ENCODE measurements around the gene SON. TPM values are rescaled to one million over a fixed set of nuclear protein-coding genes. Genes with fewer than 3 reads are reported as not detected.
A peak's percentile ranks its signal among the peaks of the same experiment; 100 is the strongest.

The SON gene
- total and polyA plus RNA-seq, 2 of the 13 experiments (the other 11 are each of a cell fraction or from before 2014, with no cell fraction given): 61.3 to 78.3 TPM

DNA sequence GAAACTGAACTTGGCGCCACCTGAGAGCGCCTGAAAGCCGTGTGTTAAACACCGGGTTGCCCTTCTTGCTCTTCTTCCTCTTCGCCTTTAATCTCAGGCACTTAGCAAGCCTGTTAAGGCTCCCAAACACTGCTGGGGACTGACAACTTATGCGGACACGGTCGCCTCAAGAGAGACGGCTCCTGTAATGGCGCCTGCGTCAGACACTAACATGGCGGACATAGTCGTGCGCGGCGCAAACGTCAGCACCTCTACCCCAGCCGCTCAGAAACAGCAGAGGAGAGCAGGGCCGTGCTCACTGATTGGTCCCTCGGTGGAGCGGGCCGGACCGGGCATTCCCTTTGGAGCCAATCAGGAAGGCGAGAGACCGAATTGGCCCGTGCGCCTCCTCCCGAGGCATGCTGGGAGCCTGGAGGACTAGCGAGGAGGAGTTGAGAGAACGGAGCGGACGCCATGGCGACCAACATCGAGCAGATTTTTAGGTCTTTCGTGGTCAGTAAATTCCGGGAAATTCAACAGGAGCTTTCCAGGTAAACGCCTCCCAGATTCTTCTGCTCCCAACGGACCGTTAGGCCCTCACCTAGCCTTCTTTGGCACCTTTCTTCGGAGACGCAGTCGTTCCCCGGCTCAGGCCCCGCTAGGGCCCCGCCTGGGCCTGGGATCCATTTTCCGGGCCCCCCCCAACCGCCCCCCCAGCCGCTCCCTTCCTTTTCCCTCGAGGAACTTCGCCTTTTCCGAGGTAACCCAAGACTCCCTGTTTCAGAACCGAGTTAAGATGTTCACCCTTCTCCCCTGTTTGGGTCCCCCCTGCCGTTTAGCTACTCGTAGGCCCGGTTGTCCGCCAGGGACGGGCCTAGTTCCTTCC lies at the start of gene SON (continued):
- TF ChIP-seq, protein P1, sequence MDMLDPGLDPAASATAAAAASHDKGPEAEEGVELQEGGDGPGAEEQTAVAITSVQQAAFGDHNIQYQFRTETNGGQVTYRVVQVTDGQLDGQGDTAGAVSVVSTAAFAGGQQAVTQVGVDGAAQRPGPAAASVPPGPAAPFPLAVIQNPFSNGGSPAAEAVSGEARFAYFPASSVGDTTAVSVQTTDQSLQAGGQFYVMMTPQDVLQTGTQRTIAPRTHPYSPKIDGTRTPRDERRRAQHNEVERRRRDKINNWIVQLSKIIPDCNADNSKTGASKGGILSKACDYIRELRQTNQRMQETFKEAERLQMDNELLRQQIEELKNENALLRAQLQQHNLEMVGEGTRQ (IDR thresholded peaks at IDR 0.05; ENCODE audit: low read depth, low read length): no peak
- TF ChIP-seq, protein P1 (CRISPR knock-in tag; IDR thresholded peaks at IDR 0.05; ENCODE audit: borderline replicate concordance): no peak
- TF ChIP-seq, protein P2, sequence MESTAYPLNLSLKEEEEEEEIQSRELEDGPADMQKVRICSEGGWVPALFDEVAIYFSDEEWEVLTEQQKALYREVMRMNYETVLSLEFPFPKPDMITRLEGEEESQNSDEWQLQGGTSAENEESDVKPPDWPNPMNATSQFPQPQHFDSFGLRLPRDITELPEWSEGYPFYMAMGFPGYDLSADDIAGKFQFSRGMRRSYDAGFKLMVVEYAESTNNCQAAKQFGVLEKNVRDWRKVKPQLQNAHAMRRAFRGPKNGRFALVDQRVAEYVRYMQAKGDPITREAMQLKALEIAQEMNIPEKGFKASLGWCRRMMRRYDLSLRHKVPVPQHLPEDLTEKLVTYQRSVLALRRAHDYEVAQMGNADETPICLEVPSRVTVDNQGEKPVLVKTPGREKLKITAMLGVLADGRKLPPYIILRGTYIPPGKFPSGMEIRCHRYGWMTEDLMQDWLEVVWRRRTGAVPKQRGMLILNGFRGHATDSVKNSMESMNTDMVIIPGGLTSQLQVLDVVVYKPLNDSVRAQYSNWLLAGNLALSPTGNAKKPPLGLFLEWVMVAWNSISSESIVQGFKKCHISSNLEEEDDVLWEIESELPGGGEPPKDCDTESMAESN (CRISPR knock-in tag; conservative IDR thresholded peaks at IDR 0.05): peak; percentile 67
- TF ChIP-seq FOXJ3 (CRISPR knock-in tag; IDR thresholded peaks at IDR 0.05; ENCODE audit: borderline replicate concordance) (no peak), ZFP90 (CRISPR knock-in tag; IDR thresholded peaks at IDR 0.05; ENCODE audit: borderline replicate concordance) (no peak), ZNF674 (CRISPR knock-in tag; IDR thresholded peaks at IDR 0.05; ENCODE audit: low read depth) (no peak), SMAD3 (CRISPR knock-in tag; IDR thresholded peaks at IDR 0.05) (peak; percentile 75), ZSCAN21 (CRISPR knock-in tag; IDR thresholded peaks at IDR 0.05; ENCODE audit: borderline replicate concordance) (peak; percentile 63; the same call in 1 of the 2 replicates), ZNF850 (CRISPR knock-in tag; conservative IDR thresholded peaks at IDR 0.05) (no peak), FOXK2 (IDR thresholded peaks at IDR 0.05) (no peak), ELF1 (CRISPR knock-in tag; IDR thresholded peaks at IDR 0.05) (peak; percentile 54), SOX6 (IDR thresholded peaks at IDR 0.05) (no peak), SOX6 (CRISPR knock-in tag; IDR thresholded peaks at IDR 0.05) (0 out of 2 replicates have a peak, but pooled peaks have one; percentile 8)
- TF ChIP-seq, protein P3, sequence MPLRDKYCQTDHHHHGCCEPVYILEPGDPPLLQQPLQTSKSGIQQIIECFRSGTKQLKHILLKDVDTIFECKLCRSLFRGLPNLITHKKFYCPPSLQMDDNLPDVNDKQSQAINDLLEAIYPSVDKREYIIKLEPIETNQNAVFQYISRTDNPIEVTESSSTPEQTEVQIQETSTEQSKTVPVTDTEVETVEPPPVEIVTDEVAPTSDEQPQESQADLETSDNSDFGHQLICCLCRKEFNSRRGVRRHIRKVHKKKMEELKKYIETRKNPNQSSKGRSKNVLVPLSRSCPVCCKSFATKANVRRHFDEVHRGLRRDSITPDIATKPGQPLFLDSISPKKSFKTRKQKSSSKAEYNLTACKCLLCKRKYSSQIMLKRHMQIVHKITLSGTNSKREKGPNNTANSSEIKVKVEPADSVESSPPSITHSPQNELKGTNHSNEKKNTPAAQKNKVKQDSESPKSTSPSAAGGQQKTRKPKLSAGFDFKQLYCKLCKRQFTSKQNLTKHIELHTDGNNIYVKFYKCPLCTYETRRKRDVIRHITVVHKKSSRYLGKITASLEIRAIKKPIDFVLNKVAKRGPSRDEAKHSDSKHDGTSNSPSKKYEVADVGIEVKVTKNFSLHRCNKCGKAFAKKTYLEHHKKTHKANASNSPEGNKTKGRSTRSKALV (CRISPR knock-in tag; IDR thresholded peaks at IDR 0.05): no peak
- TF ChIP-seq, protein P4, sequence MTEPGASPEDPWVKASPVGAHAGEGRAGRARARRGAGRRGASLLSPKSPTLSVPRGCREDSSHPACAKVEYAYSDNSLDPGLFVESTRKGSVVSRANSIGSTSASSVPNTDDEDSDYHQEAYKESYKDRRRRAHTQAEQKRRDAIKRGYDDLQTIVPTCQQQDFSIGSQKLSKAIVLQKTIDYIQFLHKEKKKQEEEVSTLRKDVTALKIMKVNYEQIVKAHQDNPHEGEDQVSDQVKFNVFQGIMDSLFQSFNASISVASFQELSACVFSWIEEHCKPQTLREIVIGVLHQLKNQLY (CRISPR knock-in tag; IDR thresholded peaks at IDR 0.05): no peak
- TF ChIP-seq, protein P5, sequence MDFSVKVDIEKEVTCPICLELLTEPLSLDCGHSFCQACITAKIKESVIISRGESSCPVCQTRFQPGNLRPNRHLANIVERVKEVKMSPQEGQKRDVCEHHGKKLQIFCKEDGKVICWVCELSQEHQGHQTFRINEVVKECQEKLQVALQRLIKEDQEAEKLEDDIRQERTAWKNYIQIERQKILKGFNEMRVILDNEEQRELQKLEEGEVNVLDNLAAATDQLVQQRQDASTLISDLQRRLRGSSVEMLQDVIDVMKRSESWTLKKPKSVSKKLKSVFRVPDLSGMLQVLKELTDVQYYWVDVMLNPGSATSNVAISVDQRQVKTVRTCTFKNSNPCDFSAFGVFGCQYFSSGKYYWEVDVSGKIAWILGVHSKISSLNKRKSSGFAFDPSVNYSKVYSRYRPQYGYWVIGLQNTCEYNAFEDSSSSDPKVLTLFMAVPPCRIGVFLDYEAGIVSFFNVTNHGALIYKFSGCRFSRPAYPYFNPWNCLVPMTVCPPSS (IDR thresholded peaks at IDR 0.05): no peak
- TF ChIP-seq, protein P6, sequence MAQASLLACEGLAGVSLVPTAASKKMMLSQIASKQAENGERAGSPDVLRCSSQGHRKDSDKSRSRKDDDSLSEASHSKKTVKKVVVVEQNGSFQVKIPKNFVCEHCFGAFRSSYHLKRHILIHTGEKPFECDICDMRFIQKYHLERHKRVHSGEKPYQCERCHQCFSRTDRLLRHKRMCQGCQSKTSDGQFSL (CRISPR knock-in tag; IDR thresholded peaks at IDR 0.05): peak; percentile 94

All from HepG2 (cell line).